ENCODE results near the gene ANXA1.

The ANXA1 gene

GRCh38 chr9:73210886-73211666 is 59.4 kb downstream of the ANXA1 start:
- no peak for DNase-seq (ENCODE audit: low read depth)

- no peak for DNase-seq (ENCODE audit: low read depth)
Observed at GRCh38 chr9:73213300-73213699, 61.6 kb downstream of the ANXA1 start.

- DNase-seq (ENCODE audit: low read depth): no peak
Observed at GRCh38 chr9:73215249-73215648, 63.6 kb downstream of the ANXA1 start.

GRCh38 chr9:73216100-73216499 is 64.4 kb downstream of the ANXA1 start:
- DNase-seq (ENCODE audit: low read depth): no peak

Data from activated T-helper 9 cell treated with anti-CD3 and anti-CD28 coated beads, Interleukin-2, amount 50 U/mL, for 16 hours (primary cell).